Thyroid gland (tissue), 4 donors: ENCODE measurements around the gene LRRC53.

Experiments
- POLR2A ChIP-seq, 2 donors: fragments of 450-650 bp; IDR thresholded peaks; one replicate each; pipeline ENCODE4 v1.6.1; 2017; ENCODE audit warnings: antibody characterized with exemption in 2 of 2, mild to moderate bottlenecking in 2 of 2, moderate library complexity in 1 of 2
- TF ChIP-seq, protein P1 (sequence below), 6 experiments: fragments of 200-600 bp in 3 of 6; fragments of 450-650 bp in 3 of 6; sonication (generic) in 3 of 6; IDR thresholded peaks; one replicate each; pipeline ENCODE4 v1.5.1; 2016 to 2019; ENCODE audit warnings: antibody characterized with exemption in 6 of 6, mild to moderate bottlenecking in 2 of 6, inconsistent platforms in 1 of 6, moderate library complexity in 1 of 6

DNA sequence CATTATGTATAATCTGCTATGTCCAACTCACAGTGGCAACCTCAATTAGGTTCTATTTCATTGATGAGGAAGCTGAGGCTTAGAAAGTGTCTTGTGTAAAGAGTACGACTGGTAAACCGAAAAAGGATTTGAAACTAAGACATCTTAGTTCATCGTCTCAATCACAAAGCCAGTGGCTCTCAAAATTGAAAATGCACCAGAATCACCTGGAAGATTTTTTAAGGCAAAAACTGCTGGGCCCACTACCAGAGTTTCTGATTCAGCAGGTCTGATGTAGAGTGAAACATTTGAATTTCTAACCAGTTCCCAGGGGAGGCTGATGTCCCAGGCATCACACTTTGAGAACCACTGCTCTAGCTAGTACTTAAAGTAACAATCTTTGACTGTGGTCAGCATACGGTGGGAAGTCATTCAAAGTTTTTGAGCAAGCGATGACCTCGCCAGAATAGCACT lies 5.2 kb upstream of the LRRC53 start:
- TF ChIP-seq, protein P1, sequence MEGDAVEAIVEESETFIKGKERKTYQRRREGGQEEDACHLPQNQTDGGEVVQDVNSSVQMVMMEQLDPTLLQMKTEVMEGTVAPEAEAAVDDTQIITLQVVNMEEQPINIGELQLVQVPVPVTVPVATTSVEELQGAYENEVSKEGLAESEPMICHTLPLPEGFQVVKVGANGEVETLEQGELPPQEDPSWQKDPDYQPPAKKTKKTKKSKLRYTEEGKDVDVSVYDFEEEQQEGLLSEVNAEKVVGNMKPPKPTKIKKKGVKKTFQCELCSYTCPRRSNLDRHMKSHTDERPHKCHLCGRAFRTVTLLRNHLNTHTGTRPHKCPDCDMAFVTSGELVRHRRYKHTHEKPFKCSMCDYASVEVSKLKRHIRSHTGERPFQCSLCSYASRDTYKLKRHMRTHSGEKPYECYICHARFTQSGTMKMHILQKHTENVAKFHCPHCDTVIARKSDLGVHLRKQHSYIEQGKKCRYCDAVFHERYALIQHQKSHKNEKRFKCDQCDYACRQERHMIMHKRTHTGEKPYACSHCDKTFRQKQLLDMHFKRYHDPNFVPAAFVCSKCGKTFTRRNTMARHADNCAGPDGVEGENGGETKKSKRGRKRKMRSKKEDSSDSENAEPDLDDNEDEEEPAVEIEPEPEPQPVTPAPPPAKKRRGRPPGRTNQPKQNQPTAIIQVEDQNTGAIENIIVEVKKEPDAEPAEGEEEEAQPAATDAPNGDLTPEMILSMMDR (IDR thresholded peaks at IDR 0.05), result no peak
- no peak for TF ChIP-seq POLR2A (IDR thresholded peaks at IDR 0.05)
